HL-60 (cell line): ENCODE results near the gene RILPL1.

ENCODE experiments used
- GABPA ChIP-seq: IDR thresholded peaks from 2 replicates; pipeline ENCODE4 v1.6.1; 2012; ENCODE audit warnings: low read depth
- POLR2AphosphoS5 ChIP-seq: IDR thresholded peaks from 2 replicates; pipeline ENCODE4 v1.6.1; 2012; ENCODE audit warnings: low read depth
- SPI1 ChIP-seq: IDR thresholded peaks from 2 replicates; pipeline ENCODE4 v1.6.1; 2012; ENCODE audit warnings: low read depth, mild to moderate bottlenecking, borderline replicate concordance
- TF ChIP-seq, protein P1 (sequence below): IDR thresholded peaks from one replicate; pipeline ENCODE4 v1.5.1; 2011; ENCODE audit warnings: low read length, control low read depth, inconsistent platforms; ENCODE audit not compliant: insufficient read depth
- TF ChIP-seq, protein P2 (sequence below): IDR thresholded peaks from 2 replicates; pipeline ENCODE4 v1.6.1; 2012; ENCODE audit warnings: low read depth; ENCODE audit not compliant: insufficient replicate concordance

DNA sequence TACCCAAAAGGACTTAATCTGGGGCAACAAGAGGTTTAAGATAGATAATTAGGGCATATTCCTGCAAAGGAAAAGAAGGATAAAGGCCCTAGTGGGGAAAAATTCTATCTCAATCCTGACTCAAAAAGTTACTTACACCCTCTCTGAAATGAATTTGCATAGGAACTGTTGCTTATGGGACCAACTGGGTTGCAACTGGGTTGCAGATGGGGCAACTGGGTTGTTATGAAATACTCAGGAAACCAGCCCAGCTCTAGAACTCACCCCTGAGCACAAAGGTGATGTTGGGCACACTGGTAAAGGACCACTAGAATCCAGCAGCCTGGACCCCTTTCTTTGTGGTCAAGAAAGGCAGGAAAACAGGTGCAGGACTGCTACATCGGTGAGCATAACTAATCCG, 17.2 kb upstream of the RILPL1 start:
- TF ChIP-seq, protein P1, sequence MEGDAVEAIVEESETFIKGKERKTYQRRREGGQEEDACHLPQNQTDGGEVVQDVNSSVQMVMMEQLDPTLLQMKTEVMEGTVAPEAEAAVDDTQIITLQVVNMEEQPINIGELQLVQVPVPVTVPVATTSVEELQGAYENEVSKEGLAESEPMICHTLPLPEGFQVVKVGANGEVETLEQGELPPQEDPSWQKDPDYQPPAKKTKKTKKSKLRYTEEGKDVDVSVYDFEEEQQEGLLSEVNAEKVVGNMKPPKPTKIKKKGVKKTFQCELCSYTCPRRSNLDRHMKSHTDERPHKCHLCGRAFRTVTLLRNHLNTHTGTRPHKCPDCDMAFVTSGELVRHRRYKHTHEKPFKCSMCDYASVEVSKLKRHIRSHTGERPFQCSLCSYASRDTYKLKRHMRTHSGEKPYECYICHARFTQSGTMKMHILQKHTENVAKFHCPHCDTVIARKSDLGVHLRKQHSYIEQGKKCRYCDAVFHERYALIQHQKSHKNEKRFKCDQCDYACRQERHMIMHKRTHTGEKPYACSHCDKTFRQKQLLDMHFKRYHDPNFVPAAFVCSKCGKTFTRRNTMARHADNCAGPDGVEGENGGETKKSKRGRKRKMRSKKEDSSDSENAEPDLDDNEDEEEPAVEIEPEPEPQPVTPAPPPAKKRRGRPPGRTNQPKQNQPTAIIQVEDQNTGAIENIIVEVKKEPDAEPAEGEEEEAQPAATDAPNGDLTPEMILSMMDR = no peak
- TF ChIP-seq, protein P2, sequence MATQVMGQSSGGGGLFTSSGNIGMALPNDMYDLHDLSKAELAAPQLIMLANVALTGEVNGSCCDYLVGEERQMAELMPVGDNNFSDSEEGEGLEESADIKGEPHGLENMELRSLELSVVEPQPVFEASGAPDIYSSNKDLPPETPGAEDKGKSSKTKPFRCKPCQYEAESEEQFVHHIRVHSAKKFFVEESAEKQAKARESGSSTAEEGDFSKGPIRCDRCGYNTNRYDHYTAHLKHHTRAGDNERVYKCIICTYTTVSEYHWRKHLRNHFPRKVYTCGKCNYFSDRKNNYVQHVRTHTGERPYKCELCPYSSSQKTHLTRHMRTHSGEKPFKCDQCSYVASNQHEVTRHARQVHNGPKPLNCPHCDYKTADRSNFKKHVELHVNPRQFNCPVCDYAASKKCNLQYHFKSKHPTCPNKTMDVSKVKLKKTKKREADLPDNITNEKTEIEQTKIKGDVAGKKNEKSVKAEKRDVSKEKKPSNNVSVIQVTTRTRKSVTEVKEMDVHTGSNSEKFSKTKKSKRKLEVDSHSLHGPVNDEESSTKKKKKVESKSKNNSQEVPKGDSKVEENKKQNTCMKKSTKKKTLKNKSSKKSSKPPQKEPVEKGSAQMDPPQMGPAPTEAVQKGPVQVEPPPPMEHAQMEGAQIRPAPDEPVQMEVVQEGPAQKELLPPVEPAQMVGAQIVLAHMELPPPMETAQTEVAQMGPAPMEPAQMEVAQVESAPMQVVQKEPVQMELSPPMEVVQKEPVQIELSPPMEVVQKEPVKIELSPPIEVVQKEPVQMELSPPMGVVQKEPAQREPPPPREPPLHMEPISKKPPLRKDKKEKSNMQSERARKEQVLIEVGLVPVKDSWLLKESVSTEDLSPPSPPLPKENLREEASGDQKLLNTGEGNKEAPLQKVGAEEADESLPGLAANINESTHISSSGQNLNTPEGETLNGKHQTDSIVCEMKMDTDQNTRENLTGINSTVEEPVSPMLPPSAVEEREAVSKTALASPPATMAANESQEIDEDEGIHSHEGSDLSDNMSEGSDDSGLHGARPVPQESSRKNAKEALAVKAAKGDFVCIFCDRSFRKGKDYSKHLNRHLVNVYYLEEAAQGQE = no peak
- TF ChIP-seq POLR2AphosphoS5 = no peak
- TF ChIP-seq GABPA = no peak
- TF ChIP-seq SPI1 = no peak
